Peyer's patch (tissue), 4 donors: Measurements from ENCODE around the gene CACNA2D1.

Experiments
- CTCF ChIP-seq, 6 experiments: fragments of 450-650 bp in 4 of 6; fragments of 200-600 bp in 2 of 6; sonication (generic) in 1 of 6; IDR thresholded peaks; one replicate each; pipeline ENCODE4 v1.5.1; 2017 to 2019; ENCODE audit warnings: antibody characterized with exemption in 6 of 6, mild to moderate bottlenecking in 3 of 6, moderate library complexity in 1 of 6
- POLR2A ChIP-seq, 2 donors: fragments of 450-650 bp; IDR thresholded peaks; one replicate each; pipeline ENCODE4 v1.5.1; 2017; ENCODE audit warnings: antibody characterized with exemption in 2 of 2, mild to moderate bottlenecking in 2 of 2, moderate library complexity in 2 of 2

GRCh38 chr7:82358923-82359322, 84.7 kb downstream of the CACNA2D1 start:
- TF ChIP-seq CTCF (IDR thresholded peaks at IDR 0.05) (no peak), POLR2A (IDR thresholded peaks at IDR 0.05) (no peak)
